GM18868 (cell line): ENCODE data around the gene KCNV2.

Experiments
- ATAC-seq: cut with Tn5 transposase; IDR thresholded peaks from one replicate; pipeline ENCODE4 v1.9.1; 2021; ENCODE audit warnings: mild to moderate bottlenecking, moderate library complexity; ENCODE audit not compliant: unreplicated experiment

KCNV2 gene

GRCh38 chr9:2718698-2719033 is 1.4 kb downstream of the KCNV2 start:
- no peak for ATAC-seq

- no peak for ATAC-seq
Measured at GRCh38 chr9:2720179-2720654, 2.9 kb downstream of the KCNV2 start.

GRCh38 chr9:2722715-2723114 is 5.4 kb downstream of the KCNV2 start:
- ATAC-seq: no peak

GRCh38 chr9:2723376-2724065 is 6.2 kb downstream of the KCNV2 start:
- no peak for ATAC-seq

- ATAC-seq: no peak
Measured at GRCh38 chr9:2725126-2725525, 7.8 kb downstream of the KCNV2 start.

- ATAC-seq: no peak
Measured at GRCh38 chr9:2725898-2726649, 8.8 kb downstream of the KCNV2 start.

- no peak for ATAC-seq
Measured at GRCh38 chr9:2726650-2727340, 9.5 kb downstream of the KCNV2 start.

- ATAC-seq: no peak
Measured at GRCh38 chr9:2727374-2727773, 10.1 kb downstream of the KCNV2 start.

GRCh38 chr9:2727966-2728613 is 10.8 kb downstream of the KCNV2 start:
- peak; percentile 94 for ATAC-seq

GRCh38 chr9:2729003-2729402 is 11.7 kb downstream of the KCNV2 start:
- ATAC-seq: no peak

GRCh38 chr9:2729721-2730120 is 12.4 kb downstream of the KCNV2 start:
- ATAC-seq: no peak

- ATAC-seq: no peak
Measured at GRCh38 chr9:2730971-2731370, 13.7 kb downstream of the KCNV2 start.

- no peak for ATAC-seq
Measured at GRCh38 chr9:2732492-2732891, 15.2 kb downstream of the KCNV2 start.

- no peak for ATAC-seq
Measured at GRCh38 chr9:2740616-2741015, 23.3 kb downstream of the KCNV2 start.

- no peak for ATAC-seq
Measured at GRCh38 chr9:2741441-2742158, 24.3 kb downstream of the KCNV2 start.

- ATAC-seq: no peak
Measured at GRCh38 chr9:2742214-2742613, 24.9 kb downstream of the KCNV2 start.

GRCh38 chr9:2743937-2744529 is 26.7 kb downstream of the KCNV2 start:
- no peak for ATAC-seq

- no peak for ATAC-seq
Measured at GRCh38 chr9:2745560-2746380, 28.5 kb downstream of the KCNV2 start.

GRCh38 chr9:2749485-2749884 is 32.2 kb downstream of the KCNV2 start:
- no peak for ATAC-seq

- no peak for ATAC-seq
Measured at GRCh38 chr9:2755285-2755684, 38.0 kb downstream of the KCNV2 start.
